Esophagus squamous epithelium (tissue), 5 donors: ENCODE data around the gene CCDC124. TPM values are rescaled to one million over a fixed set of nuclear protein-coding genes. Genes with fewer than 3 reads are reported as not detected.
A peak's percentile ranks its signal among the peaks of the same experiment; 100 is the strongest.
"Not testable (repeated sequence)": the region's sequence is repeated elsewhere in the genome, so short reads cannot be mapped to it uniquely, and the experiment has no call there.

Source experiments
- DNase-seq: peaks from one replicate; lab custom pipeline; 2025; lab: John Stamatoyannopoulos, UW
- H3K27ac ChIP-seq, 4 donors: fragments of 200-600 bp; sonication (generic); one replicate each; pipeline ENCODE4 v1.5.1; 2016 to 2019; ENCODE audit warnings: mild to moderate bottlenecking in 1 of 4
- H3K27me3 ChIP-seq, 4 donors: fragments of 200-600 bp; sonication (generic); 1 replicate in 3 of 4; 2 replicates in 1 of 4; pipeline versions ENCODE4 v1.5.1 to v1.6.0; 2017 to 2021; ENCODE audit warnings: antibody characterized with exemption in 1 of 4
- H3K36me3 ChIP-seq, 3 donors: fragments of 200-600 bp; sonication (generic); one replicate each; pipeline ENCODE4 v1.5.1; 2016 to 2019
- H3K4me1 ChIP-seq, 3 donors: fragments of 200-600 bp; sonication (generic); one replicate each; pipeline ENCODE4 v1.5.1; 2017 to 2019
- H3K4me3 ChIP-seq, 4 donors: fragments of 200-600 bp; sonication (generic); 1 replicate in 3 of 4; 2 replicates in 1 of 4; pipeline ENCODE4 v1.5.1; 2016 to 2019; ENCODE audit warnings: mild to moderate bottlenecking in 2 of 4, moderate library complexity in 1 of 4
- H3K9me3 ChIP-seq, 3 donors: fragments of 200-600 bp; sonication (generic); one replicate each; pipeline ENCODE4 v1.5.1; 2016 to 2019
- POLR2A ChIP-seq, 4 donors: fragments of 450-650 bp; IDR thresholded peaks; one replicate each; pipeline ENCODE4 v1.6.1; 2017; ENCODE audit warnings: antibody characterized with exemption in 4 of 4, mild to moderate bottlenecking in 4 of 4, moderate library complexity in 3 of 4
- WGBS, 2 donors: methylation state at CpG; one replicate each; pipeline ENCODE4 v1.1.5; 2018; 5-methylcytosine and 5-hydroxymethylcytosine counted together
- intact Hi-C: fragments of 100-400 bp; cut with DNase I; formaldehyde crosslinking; loops from one replicate; pipeline ENCODE4 v1.15.0; 2022
- total RNA-seq, 4 donors: library from RNA; depleted of rRNA; stranded (reverse); fragments of >200 nt; gene quantifications; one replicate each; pipeline ENCODE4 v1.1.0, GENCODE V29; 2016
- TF ChIP-seq, protein P1 (sequence below), 6 experiments: fragments of 450-650 bp in 4 of 6; fragments of 200-600 bp in 2 of 6; sonication (generic) in 2 of 6; IDR thresholded peaks; one replicate each; pipeline ENCODE4 v1.5.1; 2016 to 2019; ENCODE audit warnings: antibody characterized with exemption in 6 of 6, mild to moderate bottlenecking in 4 of 6, moderate library complexity in 4 of 6
- donor health status: DM: yes; HTN: yes; CAD: no.

CCDC124 gene, protein sequence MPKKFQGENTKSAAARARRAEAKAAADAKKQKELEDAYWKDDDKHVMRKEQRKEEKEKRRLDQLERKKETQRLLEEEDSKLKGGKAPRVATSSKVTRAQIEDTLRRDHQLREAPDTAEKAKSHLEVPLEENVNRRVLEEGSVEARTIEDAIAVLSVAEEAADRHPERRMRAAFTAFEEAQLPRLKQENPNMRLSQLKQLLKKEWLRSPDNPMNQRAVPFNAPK
- total RNA-seq, result 10 to 100 TPM; 50.2 to 80.6 (median 54.5) TPM

DNA sequence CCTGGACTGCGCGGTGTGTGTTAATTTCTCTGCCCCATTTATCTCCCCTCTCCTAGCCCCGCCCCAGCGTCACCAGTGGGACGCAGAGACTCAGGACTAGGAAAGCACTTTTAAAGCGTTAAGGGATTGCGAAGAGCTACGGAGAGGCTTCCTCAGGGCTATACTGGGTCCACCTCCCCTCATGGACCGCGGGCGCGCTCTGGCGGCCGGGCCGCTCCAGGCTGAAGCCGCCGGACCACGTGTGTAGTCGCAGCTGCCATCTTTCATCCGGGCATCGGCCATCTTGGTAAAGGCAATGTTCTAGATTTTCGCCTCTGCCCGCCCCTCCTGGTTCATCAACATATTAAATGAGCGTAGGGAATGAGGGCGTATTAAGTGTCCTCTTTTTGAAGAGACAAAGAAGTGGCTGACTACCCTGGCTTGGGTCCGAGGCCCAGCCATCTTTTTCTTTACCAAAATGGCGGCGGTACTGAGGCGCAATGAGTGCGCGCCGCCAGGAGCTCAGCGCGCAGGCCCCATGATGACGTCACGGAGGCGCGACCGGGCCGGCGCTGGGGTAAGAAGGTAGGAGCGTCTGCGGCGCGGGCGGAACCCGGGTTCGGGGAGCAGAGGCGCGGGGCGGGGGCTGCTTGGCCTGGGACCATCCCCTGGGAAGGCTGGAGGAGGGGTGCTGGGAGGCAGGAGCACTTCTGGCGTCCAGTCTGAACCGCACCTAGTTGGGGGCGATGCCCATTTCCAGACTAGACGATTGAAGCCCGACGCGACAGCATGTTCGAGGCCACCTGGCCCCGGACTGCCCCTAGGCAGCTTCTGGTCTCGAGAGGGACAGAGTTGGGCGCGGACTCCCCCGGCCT is at the start of gene CCDC124:
CCDC124 (plus strand) TSS at position 531 of the 854 bp plus-strand sequence. CDS start 3,406 bp downstream, outside the sequence.
- H3K27me3 ChIP-seq, result no peaks in the 10 kb centered on the region
- no peaks in the 10 kb centered on the region for H3K9me3 ChIP-seq
- TF ChIP-seq, protein P1, sequence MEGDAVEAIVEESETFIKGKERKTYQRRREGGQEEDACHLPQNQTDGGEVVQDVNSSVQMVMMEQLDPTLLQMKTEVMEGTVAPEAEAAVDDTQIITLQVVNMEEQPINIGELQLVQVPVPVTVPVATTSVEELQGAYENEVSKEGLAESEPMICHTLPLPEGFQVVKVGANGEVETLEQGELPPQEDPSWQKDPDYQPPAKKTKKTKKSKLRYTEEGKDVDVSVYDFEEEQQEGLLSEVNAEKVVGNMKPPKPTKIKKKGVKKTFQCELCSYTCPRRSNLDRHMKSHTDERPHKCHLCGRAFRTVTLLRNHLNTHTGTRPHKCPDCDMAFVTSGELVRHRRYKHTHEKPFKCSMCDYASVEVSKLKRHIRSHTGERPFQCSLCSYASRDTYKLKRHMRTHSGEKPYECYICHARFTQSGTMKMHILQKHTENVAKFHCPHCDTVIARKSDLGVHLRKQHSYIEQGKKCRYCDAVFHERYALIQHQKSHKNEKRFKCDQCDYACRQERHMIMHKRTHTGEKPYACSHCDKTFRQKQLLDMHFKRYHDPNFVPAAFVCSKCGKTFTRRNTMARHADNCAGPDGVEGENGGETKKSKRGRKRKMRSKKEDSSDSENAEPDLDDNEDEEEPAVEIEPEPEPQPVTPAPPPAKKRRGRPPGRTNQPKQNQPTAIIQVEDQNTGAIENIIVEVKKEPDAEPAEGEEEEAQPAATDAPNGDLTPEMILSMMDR (IDR thresholded peaks at IDR 0.05), result peak; percentile 84 to 98 (median 94)
- peak in 3 of 4 donors; percentile 89 to 91 (median 90) for TF ChIP-seq POLR2A (IDR thresholded peaks at IDR 0.05)
- H3K4me1 ChIP-seq, result peaks cover 20 to 27% (median 20%) of the 10 kb centered on the region in 3 donors
- intact Hi-C loops, result loop anchor here (5.0 kb wide), 1 partner anchor 65 kb away; no protein-coding TSS in a partner anchor
- H3K36me3 ChIP-seq, result peaks cover 0 to 19% (median 0%) of the 10 kb centered on the region in 3 donors
- H3K4me3 ChIP-seq, result peak within 1 kb of the TSS; percentile 80 to 98 (median 88)
- peak within 1 kb of the TSS; percentile 85 to 95 (median 92) for H3K27ac ChIP-seq
- DNase-seq, result peak; percentile 60
- 0 to 1% methylated on average over 11 to 21 of the region's 64 CpGs for WGBS, 2 donors

DNA sequence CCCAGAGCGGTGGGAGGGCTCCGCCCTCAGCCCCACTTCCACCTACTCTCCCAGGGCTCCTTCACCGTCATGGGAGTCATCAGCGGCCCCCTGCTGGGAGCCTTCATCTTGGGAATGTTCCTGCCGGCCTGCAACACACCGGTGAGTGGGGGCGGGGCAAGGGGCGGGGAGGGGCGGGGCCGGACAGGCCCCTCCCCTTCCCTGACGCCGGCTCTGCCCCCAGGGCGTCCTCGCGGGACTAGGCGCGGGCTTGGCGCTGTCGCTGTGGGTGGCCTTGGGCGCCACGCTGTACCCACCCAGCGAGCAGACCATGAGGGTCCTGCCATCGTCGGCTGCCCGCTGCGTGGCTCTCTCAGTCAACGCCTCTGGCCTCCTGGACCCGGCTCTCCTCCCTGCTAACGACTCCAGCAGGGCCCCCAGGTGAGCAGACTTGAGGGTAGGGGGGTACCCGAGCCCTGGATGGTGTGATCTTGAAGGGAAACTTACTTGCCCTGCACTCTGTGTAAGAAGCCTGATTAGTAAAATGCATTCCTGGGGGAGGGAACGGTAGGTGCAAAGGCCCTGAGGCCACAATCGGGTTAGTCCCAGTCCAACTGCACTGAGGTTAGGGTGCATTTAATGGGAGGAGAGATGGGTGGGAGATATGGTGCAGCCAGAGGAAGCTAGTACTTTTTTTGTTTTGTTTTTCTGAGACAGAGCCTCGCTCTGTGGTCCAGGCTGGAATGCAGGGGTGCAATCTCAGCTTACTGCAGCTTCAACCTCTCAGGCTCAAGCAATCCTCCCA is 49.0 kb upstream of the CCDC124 start:
- WGBS, 2 donors, result 45 to 72% methylated on average over 1 to 6 of the region's 33 CpGs
- no peak overlapping the region for H3K27ac ChIP-seq
- H3K27me3 ChIP-seq, result peaks cover 0 to 37% (median 0%) of the 10 kb centered on the region in 4 donors
- no peaks in the 10 kb centered on the region for H3K9me3 ChIP-seq
- no peaks in the 10 kb centered on the region for H3K4me1 ChIP-seq
- intact Hi-C loops, result no loop called here
- H3K4me3 ChIP-seq, result no peak overlapping the region
- DNase-seq, result no peak
- TF ChIP-seq, protein P1 (IDR thresholded peaks at IDR 0.05), result no peak
- TF ChIP-seq POLR2A (IDR thresholded peaks at IDR 0.05), result no peak
- H3K36me3 ChIP-seq, result no peaks in the 10 kb centered on the region

DNA sequence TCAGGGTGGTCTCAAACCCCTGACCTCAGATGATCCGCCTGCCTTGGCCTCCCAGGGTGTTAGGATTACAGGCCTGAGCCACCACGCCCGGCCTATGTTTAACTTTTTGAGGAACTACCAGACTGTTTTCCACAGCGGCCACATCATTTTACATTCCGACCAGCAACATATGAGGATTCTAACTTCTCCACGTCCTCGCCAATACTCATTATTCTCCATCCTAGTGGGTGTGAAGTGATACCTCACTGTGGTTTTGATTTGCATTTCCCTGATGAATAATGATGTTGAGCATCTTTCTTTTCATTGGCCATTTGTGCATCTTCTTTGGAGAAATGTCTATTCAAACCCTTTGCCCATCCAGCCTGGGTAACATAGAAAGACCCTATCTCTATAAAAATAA is 46.3 kb upstream of the CCDC124 start:
- no peak for DNase-seq
- TF ChIP-seq POLR2A (IDR thresholded peaks at IDR 0.05), result no peak
- TF ChIP-seq, protein P1 (IDR thresholded peaks at IDR 0.05), result no peak
- Histone ChIP-seq H3K4me1 (no peaks in the 10 kb centered on the region), H3K27me3 (peaks cover 0 to 59% (median 0%) of the 10 kb centered on the region in 4 donors), H3K4me3 (no peak overlapping the region), H3K9me3 (no peaks in the 10 kb centered on the region), H3K27ac (no peak overlapping the region), H3K36me3 (no peaks in the 10 kb centered on the region)
- WGBS, 2 donors, result 66 to 73% methylated on average over 7 of the region's 7 CpGs
- intact Hi-C loops, result no loop called here

DNA sequence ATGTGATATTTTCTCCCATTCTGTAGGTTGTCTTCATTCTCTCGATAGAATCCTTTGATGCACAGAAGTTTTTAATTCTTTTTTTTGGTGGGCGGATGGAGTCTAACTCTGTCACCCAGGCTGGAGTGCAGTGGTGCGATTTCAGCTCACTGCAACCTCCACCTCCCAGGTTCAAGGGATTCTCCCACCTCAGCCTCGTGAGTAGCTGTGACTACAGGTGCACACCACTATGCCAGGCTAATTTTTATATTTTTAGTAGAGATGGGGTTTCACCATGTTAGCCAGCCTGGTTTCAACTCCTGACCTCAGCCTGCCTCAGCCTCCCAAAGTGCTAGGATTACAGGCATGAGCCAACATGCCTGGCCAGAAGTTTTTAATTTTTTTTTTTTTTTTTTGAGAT is 45.6 kb upstream of the CCDC124 start:
- intact Hi-C loops, DNase-seq, H3K4me1 ChIP-seq, H3K4me3 ChIP-seq, H3K27ac ChIP-seq, H3K9me3 ChIP-seq, H3K36me3 ChIP-seq: not testable (repeated sequence)
- 61 to 67% methylated on average over 4 of the region's 4 CpGs for WGBS, 2 donors
- peaks cover 0 to 59% (median 0%) of the 10 kb centered on the region in 4 donors for H3K27me3 ChIP-seq

DNA sequence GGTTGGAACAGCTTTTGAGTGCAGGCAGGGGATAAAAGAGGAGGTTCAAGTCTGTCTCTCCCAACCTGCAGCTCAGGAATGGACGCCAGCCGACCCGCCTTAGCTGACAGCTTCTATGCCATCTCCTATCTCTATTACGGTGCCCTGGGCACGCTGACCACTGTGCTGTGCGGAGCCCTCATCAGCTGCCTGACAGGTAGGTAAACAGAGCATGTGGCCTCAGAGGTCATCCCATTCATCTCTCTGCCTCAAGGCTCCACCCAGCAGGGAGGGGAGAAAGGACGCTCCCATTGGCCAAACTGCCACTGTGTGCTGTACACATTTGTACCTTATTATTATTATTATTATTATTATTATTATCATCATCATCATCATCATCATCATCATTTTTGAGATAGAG is 44.6 kb upstream of the CCDC124 start:
- no peak overlapping the region for H3K4me3 ChIP-seq
- H3K4me1 ChIP-seq, result no peaks in the 10 kb centered on the region
- WGBS, 2 donors, result 52 to 74% methylated on average over 4 to 7 of the region's 7 CpGs
- H3K36me3 ChIP-seq, result no peaks in the 10 kb centered on the region
- no peak for TF ChIP-seq POLR2A (IDR thresholded peaks at IDR 0.05)
- TF ChIP-seq, protein P1 (IDR thresholded peaks at IDR 0.05), result no peak
- H3K9me3 ChIP-seq, result no peaks in the 10 kb centered on the region
- intact Hi-C loops, result no loop called here
- H3K27ac ChIP-seq, result no peak overlapping the region
- H3K27me3 ChIP-seq, result peaks cover 0 to 61% (median 0%) of the 10 kb centered on the region in 4 donors
- no peak for DNase-seq
